Glomerular visceral epithelial cell (primary cell): Measurements from ENCODE around the gene MOV10L1.
"Not testable (repeated sequence)": the region's sequence is repeated elsewhere in the genome, so short reads cannot be mapped to it uniquely, and the experiment has no call there.

ENCODE experiments used
- DNase-seq: peaks from one replicate; pipeline ENCODE4 v3.0.0-alpha.2; 2016; ENCODE audit errors: extremely low spot score

Gene MOV10L1

GRCh38 chr22:50137277-50137676, 47.5 kb downstream of the MOV10L1 start:
- not testable (repeated sequence) for DNase-seq

GRCh38 chr22:50138041-50138440, 48.2 kb downstream of the MOV10L1 start:
- peak; percentile 11 for DNase-seq

- no peak for DNase-seq
Measured at GRCh38 chr22:50138988-50139387, 49.2 kb downstream of the MOV10L1 start.

- no peak for DNase-seq
Measured at GRCh38 chr22:50139843-50140415, 50.1 kb downstream of the MOV10L1 start.

GRCh38 chr22:50140615-50141014, 50.8 kb downstream of the MOV10L1 start:
- no peak for DNase-seq

GRCh38 chr22:50141462-50141861, 51.7 kb downstream of the MOV10L1 start:
- no peak for DNase-seq

- DNase-seq, result no peak
Measured at GRCh38 chr22:50141891-50142363, 52.1 kb downstream of the MOV10L1 start.

GRCh38 chr22:50143096-50143495, 53.3 kb downstream of the MOV10L1 start:
- no peak for DNase-seq

GRCh38 chr22:50144005-50144614, 54.3 kb downstream of the MOV10L1 start:
- DNase-seq, result no peak

- DNase-seq, result no peak
Measured at GRCh38 chr22:50145721-50146438, 56.1 kb downstream of the MOV10L1 start.

GRCh38 chr22:50146439-50147238, 56.8 kb downstream of the MOV10L1 start:
- peak; percentile 58 for DNase-seq

- DNase-seq, result not testable (repeated sequence)
Measured at GRCh38 chr22:50147258-50148165, 57.7 kb downstream of the MOV10L1 start.

GRCh38 chr22:50148166-50148500, 58.3 kb downstream of the MOV10L1 start:
- DNase-seq, result no peak

- peak; percentile 77 for DNase-seq
Measured at GRCh38 chr22:50148991-50149721, 59.4 kb downstream of the MOV10L1 start.

GRCh38 chr22:50150161-50151129, 60.6 kb downstream of the MOV10L1 start:
- peak; percentile 57 for DNase-seq

GRCh38 chr22:50151571-50152537, 62.0 kb downstream of the MOV10L1 start:
- no peak for DNase-seq

GRCh38 chr22:50153056-50153755, 63.4 kb downstream of the MOV10L1 start:
- no peak for DNase-seq

GRCh38 chr22:50153756-50154140, 63.9 kb downstream of the MOV10L1 start:
- no peak for DNase-seq
